ENCODE data around the gene CAPN13.

The CAPN13 gene

DNA sequence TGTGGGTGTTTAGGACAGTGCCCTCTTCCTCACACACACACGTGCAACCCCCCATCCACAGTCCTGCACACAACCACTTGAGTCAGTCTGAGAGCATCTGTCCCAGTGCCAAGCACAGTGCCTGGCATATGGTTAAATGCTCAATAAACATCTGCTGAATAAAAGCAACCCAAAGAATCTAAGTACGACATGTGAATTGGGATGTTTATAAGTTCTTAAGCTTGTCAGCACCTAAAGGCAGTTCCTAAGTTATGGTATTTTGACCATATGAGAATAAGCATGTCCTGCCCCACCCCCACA lies 37.8 kb downstream of the CAPN13 start:
- peaks cover 0 to 3% (median 2%) of the 10 kb centered on the region in 5 experiments for H3K27me3 ChIP-seq (replicated peaks in 2 of 5; ENCODE audit: control insufficient read depth in 4 of 5, insufficient read depth in 5 of 5, low read length in 4 of 5)
- POLR2A ChIA-PET: no interaction called here
- H3K4me1 ChIP-seq (ENCODE audit: control extremely low read depth in 1 of 4, control insufficient read depth in 4 of 4, insufficient read depth in 4 of 4, low read length in 3 of 4): no peaks in the 10 kb centered on the region
- WGBS (ENCODE audit: insufficient coverage): 100% methylated on average over 1 of the region's 2 CpGs
- H3K36me3 ChIP-seq (ENCODE audit: control insufficient read depth in 4 of 4, insufficient read depth in 4 of 4, low read length in 3 of 4): no peaks in the 10 kb centered on the region
- H3K9me3 ChIP-seq (ENCODE audit: control extremely low read depth in 1 of 5, control insufficient read depth in 4 of 5, insufficient read depth in 2 of 5, low read depth in 1 of 5, low read length in 4 of 5): no peaks in the 10 kb centered on the region
- H3K4me3 ChIP-seq (ENCODE audit: control insufficient read depth in 1 of 7, extremely low read depth in 1 of 7, insufficient read depth in 4 of 7, low read depth in 2 of 7, low read length in 6 of 7): no peak overlapping the region
- CTCF ChIA-PET: no interaction called here
- no peak for DNase-seq
- H3K27ac ChIP-seq (ENCODE audit: insufficient read depth in 1 of 2, low read depth in 1 of 2, low read length in 2 of 2, poor library complexity in 1 of 2, severe bottlenecking in 2 of 2): no peak overlapping the region

DNA sequence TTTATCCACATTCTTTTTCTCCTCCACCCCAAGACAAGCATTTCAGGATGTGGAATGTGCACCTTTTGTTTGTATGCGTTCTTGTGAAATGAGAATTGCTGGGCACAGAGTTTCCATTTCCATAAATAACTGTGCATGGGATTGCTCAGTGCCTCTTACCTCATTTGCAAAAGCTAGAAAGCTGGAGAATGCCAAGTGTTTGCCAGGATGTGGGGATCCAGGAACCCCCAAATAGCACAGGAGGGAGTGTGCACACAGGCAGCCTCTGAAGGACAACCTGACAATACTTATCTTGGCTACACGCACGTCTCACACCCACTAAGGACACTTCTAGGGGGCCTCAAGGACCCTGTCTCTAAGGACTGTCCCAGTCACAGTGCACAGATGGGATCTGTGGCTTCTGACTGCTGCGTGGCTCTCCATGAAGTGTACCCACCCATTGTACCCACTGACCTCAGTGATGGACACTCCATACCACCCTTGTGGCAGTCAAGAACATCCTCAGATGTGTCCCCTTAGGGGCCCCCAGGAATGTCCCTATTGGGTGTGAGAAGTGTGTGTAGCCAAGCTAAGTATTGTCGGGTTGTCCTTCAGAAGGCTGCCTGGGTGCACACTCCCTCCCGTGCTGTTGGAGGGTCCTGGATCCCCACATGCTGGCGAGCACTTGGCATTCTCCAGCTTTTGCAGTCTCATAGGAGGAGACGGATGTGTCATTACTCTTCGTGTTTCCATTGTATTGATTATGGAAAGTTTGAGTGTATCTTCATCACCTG lies 38.4 kb downstream of the CAPN13 start:
- ChIA-PET CTCF (no interaction called here), POLR2A (no interaction called here)
- Histone ChIP-seq H3K9me3 (ENCODE audit: control extremely low read depth in 1 of 5, control insufficient read depth in 4 of 5, insufficient read depth in 2 of 5, low read depth in 1 of 5, low read length in 4 of 5) (no peaks in the 10 kb centered on the region), H3K36me3 (ENCODE audit: control insufficient read depth in 4 of 4, insufficient read depth in 4 of 4, low read length in 3 of 4) (no peaks in the 10 kb centered on the region), H3K4me3 (ENCODE audit: control insufficient read depth in 1 of 7, extremely low read depth in 1 of 7, insufficient read depth in 4 of 7, low read depth in 2 of 7, low read length in 6 of 7) (no peak overlapping the region), H3K27me3 (replicated peaks in 2 of 5; ENCODE audit: control insufficient read depth in 4 of 5, insufficient read depth in 5 of 5, low read length in 4 of 5) (peaks cover 0 to 3% (median 2%) of the 10 kb centered on the region in 5 experiments), H3K4me1 (ENCODE audit: control extremely low read depth in 1 of 4, control insufficient read depth in 4 of 4, insufficient read depth in 4 of 4, low read length in 3 of 4) (no peaks in the 10 kb centered on the region), H3K27ac (ENCODE audit: insufficient read depth in 1 of 2, low read depth in 1 of 2, low read length in 2 of 2, poor library complexity in 1 of 2, severe bottlenecking in 2 of 2) (no peak overlapping the region)
- no peak for DNase-seq
- 93% methylated on average over 5 of the region's 9 CpGs for WGBS (ENCODE audit: insufficient coverage)

DNA sequence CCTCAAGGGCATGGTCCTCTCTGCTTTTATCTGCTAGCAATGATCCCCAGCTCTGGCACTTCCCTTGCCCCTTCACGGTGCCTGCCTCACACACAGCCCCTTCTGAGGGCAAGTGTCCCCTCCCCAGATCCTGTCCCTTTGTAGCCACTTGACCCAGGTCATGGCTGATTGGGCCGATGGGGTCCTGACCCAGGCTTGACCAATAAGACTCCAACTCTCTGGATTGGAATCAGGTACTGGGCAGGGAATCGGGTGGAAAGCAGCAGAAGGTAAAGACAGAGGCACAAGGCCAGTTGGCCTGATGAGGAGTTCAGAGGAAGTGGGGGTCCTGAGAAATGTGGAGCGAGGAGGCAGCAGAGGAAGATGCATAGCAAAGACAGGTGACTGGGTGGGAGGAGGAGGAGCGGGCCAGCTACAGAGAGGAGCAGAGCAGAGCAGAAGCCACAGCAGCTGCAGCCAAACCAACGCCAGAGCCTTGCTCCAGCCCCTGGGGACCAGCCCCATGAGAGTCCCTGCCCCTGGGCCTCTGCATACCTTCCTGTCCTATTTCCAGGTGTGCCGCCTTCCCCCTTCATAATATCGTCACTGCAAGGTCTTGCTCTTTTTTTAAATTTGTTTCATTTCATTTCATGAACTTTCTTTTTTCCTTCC lies 39.1 kb downstream of the CAPN13 start:
- Histone ChIP-seq H3K9me3 (ENCODE audit: control extremely low read depth in 1 of 5, control insufficient read depth in 4 of 5, insufficient read depth in 2 of 5, low read depth in 1 of 5, low read length in 4 of 5) (no peaks in the 10 kb centered on the region), H3K27ac (ENCODE audit: insufficient read depth in 1 of 2, low read depth in 1 of 2, low read length in 2 of 2, poor library complexity in 1 of 2, severe bottlenecking in 2 of 2) (no peak overlapping the region), H3K4me3 (ENCODE audit: control insufficient read depth in 1 of 7, extremely low read depth in 1 of 7, insufficient read depth in 4 of 7, low read depth in 2 of 7, low read length in 6 of 7) (no peak overlapping the region), H3K4me1 (ENCODE audit: control extremely low read depth in 1 of 4, control insufficient read depth in 4 of 4, insufficient read depth in 4 of 4, low read length in 3 of 4) (no peaks in the 10 kb centered on the region), H3K27me3 (replicated peaks in 2 of 5; ENCODE audit: control insufficient read depth in 4 of 5, insufficient read depth in 5 of 5, low read length in 4 of 5) (peaks cover 0 to 5% (median 2%) of the 10 kb centered on the region in 5 experiments), H3K36me3 (ENCODE audit: control insufficient read depth in 4 of 4, insufficient read depth in 4 of 4, low read length in 3 of 4) (no peaks in the 10 kb centered on the region)
- ChIA-PET POLR2A (no interaction called here), CTCF (no interaction called here)
- WGBS (ENCODE audit: insufficient coverage): 86% methylated on average over 7 of the region's 8 CpGs
- DNase-seq: no peak

DNA sequence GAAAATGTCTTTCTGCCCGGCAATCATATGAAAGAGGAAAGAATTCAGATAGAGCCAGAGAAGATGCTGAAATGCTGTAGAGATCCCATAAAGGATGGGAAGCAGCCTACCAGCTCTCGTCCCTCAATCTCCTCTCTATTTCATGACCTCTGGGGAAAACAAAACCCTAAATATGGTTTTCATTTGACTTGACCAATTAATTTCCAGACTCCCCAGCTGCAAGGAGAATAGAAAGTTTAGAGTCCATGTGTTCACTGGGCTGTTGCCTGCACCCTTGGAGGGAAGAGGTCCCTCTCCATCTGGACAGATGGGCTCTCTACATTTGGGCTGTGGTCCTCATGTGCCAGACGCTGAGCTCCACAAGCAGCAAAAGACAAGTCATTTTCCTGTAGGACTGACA lies 40.6 kb downstream of the CAPN13 start:
- 95% methylated on average over 3 of the region's 3 CpGs for WGBS (ENCODE audit: insufficient coverage)
- Histone ChIP-seq H3K27me3 (replicated peaks in 2 of 5; ENCODE audit: control insufficient read depth in 4 of 5, insufficient read depth in 5 of 5, low read length in 4 of 5) (peaks cover 0 to 5% (median 2%) of the 10 kb centered on the region in 5 experiments), H3K4me3 (ENCODE audit: control insufficient read depth in 1 of 7, extremely low read depth in 1 of 7, insufficient read depth in 4 of 7, low read depth in 2 of 7, low read length in 6 of 7) (no peak overlapping the region), H3K27ac (ENCODE audit: insufficient read depth in 1 of 2, low read depth in 1 of 2, low read length in 2 of 2, poor library complexity in 1 of 2, severe bottlenecking in 2 of 2) (no peak overlapping the region), H3K9me3 (ENCODE audit: control extremely low read depth in 1 of 5, control insufficient read depth in 4 of 5, insufficient read depth in 2 of 5, low read depth in 1 of 5, low read length in 4 of 5) (no peaks in the 10 kb centered on the region), H3K4me1 (ENCODE audit: control extremely low read depth in 1 of 4, control insufficient read depth in 4 of 4, insufficient read depth in 4 of 4, low read length in 3 of 4) (no peaks in the 10 kb centered on the region), H3K36me3 (ENCODE audit: control insufficient read depth in 4 of 4, insufficient read depth in 4 of 4, low read length in 3 of 4) (no peaks in the 10 kb centered on the region)
- DNase-seq: no peak
- POLR2A ChIA-PET: no interaction called here
- CTCF ChIA-PET: no interaction called here

- H3K4me3 ChIP-seq (ENCODE audit: control insufficient read depth in 1 of 7, extremely low read depth in 1 of 7, insufficient read depth in 4 of 7, low read depth in 2 of 7, low read length in 6 of 7): no peak overlapping the region
- H3K36me3 ChIP-seq (ENCODE audit: control insufficient read depth in 4 of 4, insufficient read depth in 4 of 4, low read length in 3 of 4): no peaks in the 10 kb centered on the region
- no peak overlapping the region for H3K27ac ChIP-seq (ENCODE audit: insufficient read depth in 1 of 2, low read depth in 1 of 2, low read length in 2 of 2, poor library complexity in 1 of 2, severe bottlenecking in 2 of 2)
- H3K27me3 ChIP-seq (replicated peaks in 2 of 5; ENCODE audit: control insufficient read depth in 4 of 5, insufficient read depth in 5 of 5, low read length in 4 of 5): peaks cover 0 to 5% (median 2%) of the 10 kb centered on the region in 5 experiments
- WGBS (ENCODE audit: insufficient coverage): 95% methylated on average over 10 of the region's 12 CpGs
- CTCF ChIA-PET: no interaction called here
- DNase-seq: no peak
- POLR2A ChIA-PET: no interaction called here
- no peaks in the 10 kb centered on the region for H3K4me1 ChIP-seq (ENCODE audit: control extremely low read depth in 1 of 4, control insufficient read depth in 4 of 4, insufficient read depth in 4 of 4, low read length in 3 of 4)
- no peaks in the 10 kb centered on the region for H3K9me3 ChIP-seq (ENCODE audit: control extremely low read depth in 1 of 5, control insufficient read depth in 4 of 5, insufficient read depth in 2 of 5, low read depth in 1 of 5, low read length in 4 of 5)
Measured at GRCh38 chr2:30765876-30766470, 41.3 kb downstream of the CAPN13 start.

DNA sequence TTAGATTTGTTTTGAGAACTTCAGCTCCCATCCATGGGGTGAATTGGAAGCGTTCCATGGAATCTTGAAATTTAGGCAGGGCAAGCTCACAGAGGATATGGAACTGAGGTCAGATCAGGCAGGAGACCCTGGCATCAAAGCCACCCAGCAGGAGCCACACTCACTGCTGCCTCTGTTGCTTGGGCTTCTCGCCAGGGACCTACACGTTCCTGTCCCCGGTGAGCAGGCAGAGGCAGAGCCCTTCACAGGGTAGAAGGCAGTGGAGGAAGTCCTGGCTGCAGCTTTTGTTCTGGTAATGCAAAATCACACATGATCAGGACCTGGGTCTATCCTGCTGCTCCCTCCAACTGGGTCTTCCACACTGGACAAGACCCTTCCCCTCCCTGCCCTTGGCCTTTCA lies 42.1 kb downstream of the CAPN13 start:
- 83% methylated on average over 4 of the region's 4 CpGs for WGBS (ENCODE audit: insufficient coverage)
- ChIA-PET POLR2A (no interaction called here), CTCF (no interaction called here)
- H3K27me3 ChIP-seq (replicated peaks in 2 of 5; ENCODE audit: control insufficient read depth in 4 of 5, insufficient read depth in 5 of 5, low read length in 4 of 5): peaks cover 0 to 5% (median 2%) of the 10 kb centered on the region in 5 experiments
- no peaks in the 10 kb centered on the region for H3K9me3 ChIP-seq (ENCODE audit: control extremely low read depth in 1 of 5, control insufficient read depth in 4 of 5, insufficient read depth in 2 of 5, low read depth in 1 of 5, low read length in 4 of 5)
- H3K27ac ChIP-seq (ENCODE audit: insufficient read depth in 1 of 2, low read depth in 1 of 2, low read length in 2 of 2, poor library complexity in 1 of 2, severe bottlenecking in 2 of 2): no peak overlapping the region
- no peak overlapping the region for H3K4me3 ChIP-seq (ENCODE audit: control insufficient read depth in 1 of 7, extremely low read depth in 1 of 7, insufficient read depth in 4 of 7, low read depth in 2 of 7, low read length in 6 of 7)
- H3K36me3 ChIP-seq (ENCODE audit: control insufficient read depth in 4 of 4, insufficient read depth in 4 of 4, low read length in 3 of 4): no peaks in the 10 kb centered on the region
- no peak for DNase-seq
- no peaks in the 10 kb centered on the region for H3K4me1 ChIP-seq (ENCODE audit: control extremely low read depth in 1 of 4, control insufficient read depth in 4 of 4, insufficient read depth in 4 of 4, low read length in 3 of 4)

DNA sequence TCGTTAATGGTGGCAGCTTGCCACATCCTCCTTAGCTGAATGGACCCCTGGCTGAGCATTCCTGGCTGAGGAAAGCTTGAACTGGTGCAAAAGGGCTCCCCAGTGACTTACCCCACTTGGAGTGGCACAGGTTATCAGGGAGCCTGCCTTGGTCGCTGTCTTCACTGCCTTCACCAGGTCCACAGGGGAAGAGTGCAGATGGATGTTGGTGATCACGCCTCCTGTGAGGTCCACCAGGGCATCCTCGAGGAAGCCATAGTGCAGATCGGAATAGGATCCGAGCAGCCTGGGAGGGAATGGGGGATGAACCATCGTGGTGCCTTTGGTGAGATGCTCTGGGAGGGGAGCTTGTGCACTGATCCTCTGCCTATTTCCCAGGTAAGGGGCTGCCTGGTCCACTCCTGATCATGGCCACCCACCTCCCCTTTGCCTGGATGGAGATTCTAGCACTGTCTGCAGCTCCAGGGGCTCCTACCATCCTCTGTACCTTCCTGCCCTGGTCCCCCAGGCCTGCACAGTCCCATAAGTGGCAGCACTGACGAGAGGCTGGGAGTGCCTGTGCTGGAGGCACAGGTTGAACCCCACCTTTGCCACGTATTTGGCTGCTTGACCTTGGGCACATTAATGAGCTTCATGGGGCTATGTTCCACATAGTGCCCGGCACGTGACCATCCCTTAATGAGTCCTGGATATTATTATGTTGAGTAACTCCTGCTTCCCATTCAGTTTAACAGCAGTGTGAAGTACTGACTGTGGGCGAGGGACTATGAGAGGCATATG lies 43.0 kb downstream of the CAPN13 start:
- ChIA-PET POLR2A (no interaction called here), CTCF (no interaction called here)
- Histone ChIP-seq H3K27ac (ENCODE audit: insufficient read depth in 1 of 2, low read depth in 1 of 2, low read length in 2 of 2, poor library complexity in 1 of 2, severe bottlenecking in 2 of 2) (no peak overlapping the region), H3K4me1 (ENCODE audit: control extremely low read depth in 1 of 4, control insufficient read depth in 4 of 4, insufficient read depth in 4 of 4, low read length in 3 of 4) (no peaks in the 10 kb centered on the region), H3K9me3 (ENCODE audit: control extremely low read depth in 1 of 5, control insufficient read depth in 4 of 5, insufficient read depth in 2 of 5, low read depth in 1 of 5, low read length in 4 of 5) (no peaks in the 10 kb centered on the region), H3K4me3 (ENCODE audit: control insufficient read depth in 1 of 7, extremely low read depth in 1 of 7, insufficient read depth in 4 of 7, low read depth in 2 of 7, low read length in 6 of 7) (no peak overlapping the region), H3K27me3 (replicated peaks in 2 of 5; ENCODE audit: control insufficient read depth in 4 of 5, insufficient read depth in 5 of 5, low read length in 4 of 5) (peaks cover 0 to 5% (median 2%) of the 10 kb centered on the region in 5 experiments), H3K36me3 (ENCODE audit: control insufficient read depth in 4 of 4, insufficient read depth in 4 of 4, low read length in 3 of 4) (no peaks in the 10 kb centered on the region)
- DNase-seq: no peak
- 91% methylated on average over 8 of the region's 12 CpGs for WGBS (ENCODE audit: insufficient coverage)
